GM10248 (cell line): ENCODE data around the gene RUNX3.

Experiments used
- CTCF ChIA-PET: fragments of 300-600 bp; sonication (Branson Sonifier 250); formaldehyde crosslinking; extraction: SDS; loops from one replicate; lab custom pipeline; 2021; ENCODE audit warnings: antibody characterized with exemption; lab: Yijun Ruan, JAX
- POLR2A ChIA-PET: fragments of 350-650 bp; sonication (Branson Sonifier 250); formaldehyde crosslinking; extraction: SDS; loops from one replicate; lab custom pipeline; 2020; ENCODE audit warnings: antibody characterized with exemption; lab: Yijun Ruan, JAX
- DNase-seq: peaks from one replicate; pipeline ENCODE4 v3.0.0; 2012; ENCODE audit errors: extremely low spot score
- TF ChIP-seq, protein P1 (sequence below): IDR thresholded peaks from 2 replicates; pipeline ENCODE4 v1.5.1; 2012; ENCODE audit warnings: mild to moderate bottlenecking, low read depth; ENCODE audit errors: extremely low read depth, missing control alignments, control extremely low read depth

RUNX3 gene

GRCh38 chr1:24951337-24951736, 21.3 kb upstream of the RUNX3 start:
- ChIA-PET POLR2A (interaction anchor here (0.6 to 1.6 kb wide), 11 partner anchors 9 to 476 kb away, joined by 3 to 7 read pairs (median 4); partner anchors contain the start of genes CLIC4 and RUNX3), CTCF (interaction anchor here (0.7 to 4.4 kb wide), 12 partner anchors 10 to 173 kb away, joined by 3 to 25 read pairs (median 5); partner anchors contain the start of gene RUNX3)
- TF ChIP-seq, protein P1, sequence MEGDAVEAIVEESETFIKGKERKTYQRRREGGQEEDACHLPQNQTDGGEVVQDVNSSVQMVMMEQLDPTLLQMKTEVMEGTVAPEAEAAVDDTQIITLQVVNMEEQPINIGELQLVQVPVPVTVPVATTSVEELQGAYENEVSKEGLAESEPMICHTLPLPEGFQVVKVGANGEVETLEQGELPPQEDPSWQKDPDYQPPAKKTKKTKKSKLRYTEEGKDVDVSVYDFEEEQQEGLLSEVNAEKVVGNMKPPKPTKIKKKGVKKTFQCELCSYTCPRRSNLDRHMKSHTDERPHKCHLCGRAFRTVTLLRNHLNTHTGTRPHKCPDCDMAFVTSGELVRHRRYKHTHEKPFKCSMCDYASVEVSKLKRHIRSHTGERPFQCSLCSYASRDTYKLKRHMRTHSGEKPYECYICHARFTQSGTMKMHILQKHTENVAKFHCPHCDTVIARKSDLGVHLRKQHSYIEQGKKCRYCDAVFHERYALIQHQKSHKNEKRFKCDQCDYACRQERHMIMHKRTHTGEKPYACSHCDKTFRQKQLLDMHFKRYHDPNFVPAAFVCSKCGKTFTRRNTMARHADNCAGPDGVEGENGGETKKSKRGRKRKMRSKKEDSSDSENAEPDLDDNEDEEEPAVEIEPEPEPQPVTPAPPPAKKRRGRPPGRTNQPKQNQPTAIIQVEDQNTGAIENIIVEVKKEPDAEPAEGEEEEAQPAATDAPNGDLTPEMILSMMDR, result no peak
- no peak for DNase-seq

- CTCF ChIA-PET, result interaction anchor here (0.9 to 1.2 kb wide), 4 partner anchors 14 to 157 kb away, joined by 3 to 8 read pairs (median 4); no protein-coding TSS in a partner anchor
- POLR2A ChIA-PET, result interaction anchor here (1.1 to 1.5 kb wide), 2 partner anchors 9 to 16 kb away, joined by 3 to 4 read pairs; no protein-coding TSS in a partner anchor
- DNase-seq, result no peak
- TF ChIP-seq, protein P1, result no peak
Observed at GRCh38 chr1:24949331-24949881, 19.3 kb upstream of the RUNX3 start.

DNA sequence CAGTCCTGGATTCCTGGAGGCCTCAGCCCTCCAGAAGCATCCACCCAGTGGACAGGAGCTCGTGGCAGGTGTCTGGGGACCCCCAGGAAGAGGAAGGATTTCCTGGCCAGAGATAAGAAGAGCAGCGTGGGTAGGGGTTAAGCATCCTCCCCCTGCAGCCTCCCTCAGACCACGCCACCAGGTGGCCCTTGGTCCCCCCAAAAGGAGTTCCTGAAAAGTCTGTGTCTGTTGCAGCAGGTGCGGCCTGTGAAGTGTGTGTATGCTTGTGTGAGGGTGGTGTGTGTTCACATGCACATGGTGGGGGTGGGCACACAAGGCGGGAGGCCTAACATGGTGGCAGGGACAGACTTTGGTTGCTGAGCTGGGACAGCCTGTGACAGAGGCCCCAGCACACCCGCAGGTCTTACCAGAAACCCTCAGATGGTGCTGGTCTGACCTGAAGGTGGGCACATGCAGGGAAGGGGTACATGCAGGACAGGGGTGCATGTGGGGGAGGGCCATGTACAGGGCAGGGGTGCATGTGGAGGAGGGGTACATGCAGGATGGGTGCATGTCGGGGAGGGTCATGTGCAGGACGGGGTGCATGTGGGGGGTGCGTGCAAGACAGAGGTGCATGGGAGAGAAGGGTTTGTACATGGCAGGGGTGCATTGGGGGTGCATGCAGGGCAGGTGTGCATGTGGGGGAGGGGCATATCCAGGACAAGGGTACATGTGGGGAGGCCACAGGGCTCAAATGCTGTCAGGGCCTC, 18.2 kb upstream of the RUNX3 start:
- ChIA-PET CTCF (interaction anchor here (0.9 to 3.0 kb wide), 13 partner anchors 10 to 200 kb away, joined by 3 to 40 read pairs (median 8); partner anchors contain the start of gene RUNX3), POLR2A (interaction anchor here (0.8 to 1.5 kb wide), 6 partner anchors 11 to 71 kb away, joined by 3 to 5 read pairs (median 4); partner anchors contain the start of gene RUNX3)
- DNase-seq, result no peak
- TF ChIP-seq, protein P1, result peak; percentile 32

- POLR2A ChIA-PET, result interaction anchor here (0.8 to 1.5 kb wide), 6 partner anchors 11 to 72 kb away, joined by 3 to 9 read pairs (median 4); partner anchors contain the start of gene RUNX3
- DNase-seq, result peak; percentile 86
- TF ChIP-seq, protein P1, result no peak
- CTCF ChIA-PET, result interaction anchor here (0.8 to 3.0 kb wide), 22 partner anchors 9 to 201 kb away, joined by 3 to 40 read pairs (median 5); partner anchors contain the start of gene RUNX3
Observed at GRCh38 chr1:24946861-24947658, 17.0 kb upstream of the RUNX3 start.

- no peak for DNase-seq
- CTCF ChIA-PET, result interaction anchor here (1.4 to 3.0 kb wide), 6 partner anchors 13 to 155 kb away, joined by 4 to 40 read pairs (median 14); partner anchors contain the start of gene RUNX3
- POLR2A ChIA-PET, result no interaction called here
- TF ChIP-seq, protein P1, result no peak
Observed at GRCh38 chr1:24945354-24946326, 15.6 kb upstream of the RUNX3 start.
